Endometrial microvascular endothelial cells (primary cell): ENCODE results near the gene USP27X. TPM values are rescaled to one million over a fixed set of nuclear protein-coding genes. Genes with fewer than 3 reads are reported as not detected.

ENCODE experiments used
- in situ Hi-C: cut with HindIII; loops from 2 replicates; pipeline ENCODE4 v1.10.0; 2017; ENCODE audit warnings: low sequenced_read_pairs, low pct_unique_long_range_greater_than_20kb; ENCODE audit errors: inconsistent ontology term
- total RNA-seq: library from RNA; depleted of rRNA; stranded (reverse); fragments of >200 nt; gene quantifications from one replicate; pipeline ENCODE4 v1.2.3, GENCODE V29; 2015; ENCODE audit errors: inconsistent ontology term

Gene USP27X
- total RNA-seq: 1.8 TPM

- in situ Hi-C loops: no loop called here
Measured at GRCh38 chrX:49878834-49879655, at the start of gene USP27X. Gene USP27X, plus strand, starts transcription at chrX:49879484. Its CDS starts 824 bp downstream, at chrX:49880308.

- in situ Hi-C loops: no loop called here
Measured at GRCh38 chrX:49838374-49838773, 40.9 kb upstream of the USP27X start.

- in situ Hi-C loops: no loop called here
Measured at GRCh38 chrX:49840679-49841078, 38.6 kb upstream of the USP27X start.

- in situ Hi-C loops: no loop called here
Measured at GRCh38 chrX:49842621-49843020, 36.7 kb upstream of the USP27X start.

GRCh38 chrX:49844611-49845010, 34.7 kb upstream of the USP27X start:
- in situ Hi-C loops: no loop called here

GRCh38 chrX:49845701-49846403, 33.4 kb upstream of the USP27X start:
- in situ Hi-C loops: no loop called here

GRCh38 chrX:49846522-49846921, 32.8 kb upstream of the USP27X start:
- in situ Hi-C loops: no loop called here

GRCh38 chrX:49848275-49848674, 31.0 kb upstream of the USP27X start:
- in situ Hi-C loops: no loop called here

GRCh38 chrX:49850028-49850427, 29.3 kb upstream of the USP27X start:
- in situ Hi-C loops: no loop called here

GRCh38 chrX:49853661-49854060, 25.6 kb upstream of the USP27X start:
- in situ Hi-C loops: no loop called here

GRCh38 chrX:49856819-49857218, 22.5 kb upstream of the USP27X start:
- in situ Hi-C loops: no loop called here

GRCh38 chrX:49858341-49858740, 20.9 kb upstream of the USP27X start:
- in situ Hi-C loops: no loop called here

GRCh38 chrX:49859491-49859890, 19.8 kb upstream of the USP27X start:
- in situ Hi-C loops: no loop called here

- in situ Hi-C loops: no loop called here
Measured at GRCh38 chrX:49860867-49861535, 18.3 kb upstream of the USP27X start.

- in situ Hi-C loops: no loop called here
Measured at GRCh38 chrX:49862093-49862492, 17.2 kb upstream of the USP27X start.

GRCh38 chrX:49868739-49869138, 10.5 kb upstream of the USP27X start:
- in situ Hi-C loops: no loop called here

- in situ Hi-C loops: no loop called here
Measured at GRCh38 chrX:49876750-49877149, 2.5 kb upstream of the USP27X start.

- in situ Hi-C loops: no loop called here
Measured at GRCh38 chrX:49877397-49878101, 1.7 kb upstream of the USP27X start.

GRCh38 chrX:49878128-49878833, 1.0 kb upstream of the USP27X start:
- in situ Hi-C loops: no loop called here
